ENCODE data around the gene CPA1.

- no peak for TF ChIP-seq CTCF (tag by site-specific recombination; IDR thresholded peaks at IDR 0.05)
- no peak for TF ChIP-seq ZFP3 (tag by site-specific recombination; IDR thresholded peaks at IDR 0.05; ENCODE audit: low read depth)
- no peak for TF ChIP-seq ZNF324 (tag by site-specific recombination; IDR thresholded peaks at IDR 0.05)
Observed at GRCh38 chr7:130387628-130388403, 7.5 kb downstream of the CPA1 start.

Data from HEK293 (cell line).